Uterus (tissue), 4 donors: ENCODE measurements around the gene CD109. TPM values are rescaled to one million over a fixed set of nuclear protein-coding genes. Genes with fewer than 3 reads are reported as not detected.
"Not testable (repeated sequence)": the region's sequence is repeated elsewhere in the genome, so short reads cannot be mapped to it uniquely, and the experiment has no call there.

Source experiments
- DNase-seq, 2 donors: peaks; one replicate each; pipeline ENCODE4 v3.0.0-alpha.2; 2019 to 2020
- H3K27ac ChIP-seq, 2 donors: fragments of 200-600 bp; sonication (generic); 1 replicate in 1 of 2; 2 replicates in 1 of 2; pipeline ENCODE4 v1.5.1; 2016 to 2018
- H3K27me3 ChIP-seq, 2 donors: fragments of 200-600 bp; sonication (generic); one replicate each; pipeline ENCODE4 v1.5.1; 2018 to 2019; ENCODE audit warnings: control low read depth in 1 of 2
- H3K36me3 ChIP-seq, 2 donors: fragments of 200-600 bp; sonication (generic); one replicate each; pipeline ENCODE4 v1.5.1; 2019; ENCODE audit warnings: control low read depth in 1 of 2
- H3K4me1 ChIP-seq, 2 donors: fragments of 200-600 bp; sonication (generic); one replicate each; pipeline ENCODE4 v1.5.1; 2018 to 2019; ENCODE audit warnings: control low read depth in 1 of 2
- H3K4me3 ChIP-seq, 2 donors: fragments of 200-600 bp; sonication (generic); 1 replicate in 1 of 2; 2 replicates in 1 of 2; pipeline ENCODE4 v1.5.1; 2018 to 2019; ENCODE audit warnings: mild to moderate bottlenecking in 1 of 2
- H3K9me3 ChIP-seq, 2 donors: fragments of 200-600 bp; sonication (generic); one replicate each; pipeline ENCODE4 v1.5.1; 2019; ENCODE audit warnings: control low read depth in 1 of 2
- CTCF ChIP-seq, 4 experiments: fragments of 200-600 bp in 2 of 4; fragments of 450-650 bp in 2 of 4; sonication (generic) in 2 of 4; IDR thresholded peaks; one replicate each; pipeline ENCODE4 v1.5.1; 2016 to 2019; ENCODE audit warnings: antibody characterized with exemption in 4 of 4, mild to moderate bottlenecking in 2 of 4, moderate library complexity in 1 of 4
- POLR2A ChIP-seq, 2 donors: fragments of 450-650 bp; IDR thresholded peaks; one replicate each; pipeline ENCODE4 v1.6.1; 2016; ENCODE audit warnings: antibody characterized with exemption in 2 of 2, mild to moderate bottlenecking in 1 of 2, moderate library complexity in 1 of 2
- intact Hi-C: fragments of 100-400 bp; cut with DNase I; formaldehyde crosslinking; loops from one replicate; pipeline ENCODE4 v1.15.1; 2023; ENCODE audit warnings: low total_unique reads
- total RNA-seq, 4 donors: library from RNA; depleted of rRNA in 3 of 4; stranded (reverse); fragments of >200 nt in 3 of 4; gene quantifications; one replicate each; pipeline versions ENCODE4 v1.1.0 to v1.2.4, GENCODE V29; 2014 to 2023
- donor health status: DM: yes; HTN: yes; CAD: no.

CD109 gene
- total RNA-seq, 4 donors from 2014 or later, result 26.6 to 59.0 (median 36.8) TPM

GRCh38 chr6:73706971-73707370 is 11.0 kb downstream of the CD109 start:
- no peak overlapping the region for H3K4me3 ChIP-seq
- no peak for TF ChIP-seq CTCF (IDR thresholded peaks at IDR 0.05)
- no peak for TF ChIP-seq POLR2A (IDR thresholded peaks at IDR 0.05)
- H3K4me1 ChIP-seq, result no peaks in the 10 kb centered on the region
- H3K27ac ChIP-seq, result no peak overlapping the region
- no peaks in the 10 kb centered on the region for H3K9me3 ChIP-seq
- H3K36me3 ChIP-seq, result no peaks in the 10 kb centered on the region
- no peak for DNase-seq
- intact Hi-C loops, result no loop called here
- H3K27me3 ChIP-seq, result no peaks in the 10 kb centered on the region

- DNase-seq, result peak; percentile 30 to 54
- H3K4me3 ChIP-seq, result no peak overlapping the region
- intact Hi-C loops, result no loop called here
- no peaks in the 10 kb centered on the region for H3K36me3 ChIP-seq
- no peaks in the 10 kb centered on the region for H3K4me1 ChIP-seq
- H3K27ac ChIP-seq, result no peak overlapping the region
- H3K27me3 ChIP-seq, result no peaks in the 10 kb centered on the region
- TF ChIP-seq POLR2A (IDR thresholded peaks at IDR 0.05) (no peak), CTCF (IDR thresholded peaks at IDR 0.05) (no peak)
- no peaks in the 10 kb centered on the region for H3K9me3 ChIP-seq
Measured at GRCh38 chr6:73710470-73710869, 14.5 kb downstream of the CD109 start.

- H3K9me3 ChIP-seq, result no peaks in the 10 kb centered on the region
Measured at GRCh38 chr6:73710948-73711347, 14.9 kb downstream of the CD109 start.

GRCh38 chr6:73712535-73713173 is 16.7 kb downstream of the CD109 start:
- intact Hi-C loops, result no loop called here
- no peak for DNase-seq
- Histone ChIP-seq H3K27ac (peak overlapping the region; percentile 50 to 71), H3K27me3 (no peaks in the 10 kb centered on the region), H3K4me1 (no peaks in the 10 kb centered on the region), H3K36me3 (no peaks in the 10 kb centered on the region), H3K9me3 (no peaks in the 10 kb centered on the region), H3K4me3 (no peak overlapping the region)
- no peak for TF ChIP-seq CTCF (IDR thresholded peaks at IDR 0.05)
- TF ChIP-seq POLR2A (IDR thresholded peaks at IDR 0.05), result no peak

More at GRCh38 chr6:73710948-73711347, 14.9 kb downstream of the CD109 start:
- Histone ChIP-seq H3K27me3 (no peaks in the 10 kb centered on the region), H3K4me3 (no peak overlapping the region), H3K36me3 (no peaks in the 10 kb centered on the region), H3K4me1 (no peaks in the 10 kb centered on the region), H3K27ac (no peak overlapping the region)
- TF ChIP-seq POLR2A (IDR thresholded peaks at IDR 0.05) (no peak), CTCF (IDR thresholded peaks at IDR 0.05) (no peak)
- intact Hi-C loops, result no loop called here
- DNase-seq, result no peak

- TF ChIP-seq CTCF (IDR thresholded peaks at IDR 0.05), result no peak
- no peak for TF ChIP-seq POLR2A (IDR thresholded peaks at IDR 0.05)
- H3K27ac ChIP-seq, result peak overlapping the region; percentile 50 to 71
Measured at GRCh38 chr6:73713426-73714147, 17.6 kb downstream of the CD109 start.

GRCh38 chr6:73715111-73715508 is 19.1 kb downstream of the CD109 start:
- H3K36me3 ChIP-seq, H3K27ac ChIP-seq, H3K27me3 ChIP-seq, H3K4me3 ChIP-seq, H3K4me1 ChIP-seq, DNase-seq, intact Hi-C loops, H3K9me3 ChIP-seq: not testable (repeated sequence)

More at GRCh38 chr6:73713426-73714147, 17.6 kb downstream of the CD109 start:
- no peaks in the 10 kb centered on the region for H3K36me3 ChIP-seq
- H3K9me3 ChIP-seq, result no peaks in the 10 kb centered on the region
- intact Hi-C loops, result no loop called here
- no peak for DNase-seq
- no peak overlapping the region for H3K4me3 ChIP-seq
- H3K4me1 ChIP-seq, result no peaks in the 10 kb centered on the region
- H3K27me3 ChIP-seq, result no peaks in the 10 kb centered on the region
